ENCODE measurements around the gene WDR4. TPM values are rescaled to one million over a fixed set of nuclear protein-coding genes. Genes with fewer than 3 reads are reported as not detected.

Gene WDR4
- total RNA-seq, 1 experiment from 2014 or later = 35.3 TPM

- Histone ChIP-seq H3K9me3 (ENCODE audit: low read length) (no peaks in the 10 kb centered on the region), H4K20me1 (ENCODE audit: low read length) (peaks cover 76% of the 10 kb centered on the region), H3K79me2 (ENCODE audit: low read length) (peaks cover 95% of the 10 kb centered on the region), H3K27ac (ENCODE audit: low read length) (no peak overlapping the region), H3K9me2 (replicated peaks; ENCODE audit: low read length) (no peaks in the 10 kb centered on the region), H3K4me2 (ENCODE audit: low read length) (no peak overlapping the region), H3K4me3 (ENCODE audit: low read length) (no peak overlapping the region), H3K9ac (ENCODE audit: low read length) (no peak overlapping the region), H3K4me1 (ENCODE audit: insufficient read depth, low read length) (no peaks in the 10 kb centered on the region), H2AFZ (ENCODE audit: low read length) (no peak overlapping the region), H3F3A (ENCODE audit: low read length, unreplicated experiment) (no peaks in the 10 kb centered on the region), H3K36me3 (ENCODE audit: low read depth, low read length) (peaks cover 74% of the 10 kb centered on the region), H3K27me3 (ENCODE audit: low read length) (no peaks in the 10 kb centered on the region)
- intact Hi-C loops (cut with micrococcal nuclease) = no loop called here
- TF ChIP-seq EZH2 (IDR thresholded peaks at IDR 0.05; ENCODE audit: low read length, unreplicated experiment) (no peak), EZH2phosphoT487 (IDR thresholded peaks at IDR 0.05; ENCODE audit: borderline replicate concordance, low read length) (no peak)
- TF ChIP-seq, protein P1, sequence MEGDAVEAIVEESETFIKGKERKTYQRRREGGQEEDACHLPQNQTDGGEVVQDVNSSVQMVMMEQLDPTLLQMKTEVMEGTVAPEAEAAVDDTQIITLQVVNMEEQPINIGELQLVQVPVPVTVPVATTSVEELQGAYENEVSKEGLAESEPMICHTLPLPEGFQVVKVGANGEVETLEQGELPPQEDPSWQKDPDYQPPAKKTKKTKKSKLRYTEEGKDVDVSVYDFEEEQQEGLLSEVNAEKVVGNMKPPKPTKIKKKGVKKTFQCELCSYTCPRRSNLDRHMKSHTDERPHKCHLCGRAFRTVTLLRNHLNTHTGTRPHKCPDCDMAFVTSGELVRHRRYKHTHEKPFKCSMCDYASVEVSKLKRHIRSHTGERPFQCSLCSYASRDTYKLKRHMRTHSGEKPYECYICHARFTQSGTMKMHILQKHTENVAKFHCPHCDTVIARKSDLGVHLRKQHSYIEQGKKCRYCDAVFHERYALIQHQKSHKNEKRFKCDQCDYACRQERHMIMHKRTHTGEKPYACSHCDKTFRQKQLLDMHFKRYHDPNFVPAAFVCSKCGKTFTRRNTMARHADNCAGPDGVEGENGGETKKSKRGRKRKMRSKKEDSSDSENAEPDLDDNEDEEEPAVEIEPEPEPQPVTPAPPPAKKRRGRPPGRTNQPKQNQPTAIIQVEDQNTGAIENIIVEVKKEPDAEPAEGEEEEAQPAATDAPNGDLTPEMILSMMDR (conservative IDR thresholded peaks at IDR 0.05; ENCODE audit: low read depth, low read length) = no peak
- DNase-seq (no peak), ATAC-seq (no peak)
- BruUV-seq (replicated peaks) = no TSS peak
- ChIA-PET POLR2A (ENCODE audit: unreplicated experiment) (no interaction called here), CTCF (no interaction called here)
Measured at GRCh38 chr21:42864815-42865775, 14.2 kb downstream of the WDR4 start.

- H3K27ac ChIP-seq (ENCODE audit: low read length) = no peak overlapping the region
- intact Hi-C loops (cut with micrococcal nuclease) = no loop called here
- peaks cover 93% of the 10 kb centered on the region for H3K79me2 ChIP-seq (ENCODE audit: low read length)
- no peaks in the 10 kb centered on the region for H3F3A ChIP-seq (ENCODE audit: low read length, unreplicated experiment)
- DNase-seq = no peak
- H3K4me2 ChIP-seq (ENCODE audit: low read length) = no peak overlapping the region
- ChIA-PET CTCF (no interaction called here), POLR2A (ENCODE audit: unreplicated experiment) (no interaction called here)
- H3K9me3 ChIP-seq (ENCODE audit: low read length) = no peaks in the 10 kb centered on the region
- H3K9ac ChIP-seq (ENCODE audit: low read length) = no peak overlapping the region
- ATAC-seq = no peak
- no peak for TF ChIP-seq EZH2 (IDR thresholded peaks at IDR 0.05; ENCODE audit: low read length, unreplicated experiment)
- TF ChIP-seq, protein P1 (conservative IDR thresholded peaks at IDR 0.05; ENCODE audit: low read depth, low read length) = no peak
- TF ChIP-seq EZH2phosphoT487 (IDR thresholded peaks at IDR 0.05; ENCODE audit: borderline replicate concordance, low read length) = no peak
- no TSS peak for BruUV-seq (replicated peaks)
- no peaks in the 10 kb centered on the region for H3K27me3 ChIP-seq (ENCODE audit: low read length)
- H4K20me1 ChIP-seq (ENCODE audit: low read length) = peaks cover 80% of the 10 kb centered on the region
- no peaks in the 10 kb centered on the region for H3K4me1 ChIP-seq (ENCODE audit: insufficient read depth, low read length)
- no peaks in the 10 kb centered on the region for H3K9me2 ChIP-seq (replicated peaks; ENCODE audit: low read length)
- no peak overlapping the region for H2AFZ ChIP-seq (ENCODE audit: low read length)
- no peak overlapping the region for H3K4me3 ChIP-seq (ENCODE audit: low read length)
- peaks cover 72% of the 10 kb centered on the region for H3K36me3 ChIP-seq (ENCODE audit: low read depth, low read length)
Measured at GRCh38 chr21:42864286-42864685, 15.1 kb downstream of the WDR4 start.

DNA sequence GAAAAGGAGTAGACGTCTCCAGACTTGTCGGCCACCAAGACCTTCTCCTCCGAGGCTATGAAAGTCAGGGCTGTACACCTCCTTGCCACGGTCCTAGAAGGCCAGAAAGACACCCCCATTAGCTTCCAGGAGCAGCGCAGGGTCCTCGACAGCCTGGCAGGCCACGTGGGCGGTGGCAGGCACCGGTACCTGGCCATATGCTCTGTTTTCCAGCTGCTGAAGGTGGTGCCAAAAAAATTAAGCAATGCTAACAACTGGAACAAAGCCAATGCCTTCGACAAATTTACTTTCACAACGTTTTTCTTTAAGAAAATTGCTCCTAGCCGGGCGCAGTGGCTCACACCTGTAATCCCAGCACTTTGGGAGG lies 15.9 kb downstream of the WDR4 start:
- Histone ChIP-seq H3K27ac (ENCODE audit: low read length) (no peak overlapping the region), H3K79me2 (ENCODE audit: low read length) (peaks cover 90% of the 10 kb centered on the region), H3K36me3 (ENCODE audit: low read depth, low read length) (peaks cover 71% of the 10 kb centered on the region), H3K9me2 (replicated peaks; ENCODE audit: low read length) (no peaks in the 10 kb centered on the region), H3K4me1 (ENCODE audit: insufficient read depth, low read length) (no peaks in the 10 kb centered on the region), H3K4me3 (ENCODE audit: low read length) (no peak overlapping the region), H3K27me3 (ENCODE audit: low read length) (no peaks in the 10 kb centered on the region), H4K20me1 (ENCODE audit: low read length) (peaks cover 72% of the 10 kb centered on the region), H3F3A (ENCODE audit: low read length, unreplicated experiment) (no peaks in the 10 kb centered on the region), H3K4me2 (ENCODE audit: low read length) (no peak overlapping the region), H2AFZ (ENCODE audit: low read length) (no peak overlapping the region), H3K9ac (ENCODE audit: low read length) (no peak overlapping the region), H3K9me3 (ENCODE audit: low read length) (no peaks in the 10 kb centered on the region)
- DNase-seq (no peak), ATAC-seq (no peak)
- ChIA-PET POLR2A (ENCODE audit: unreplicated experiment) (no interaction called here), CTCF (no interaction called here)
- intact Hi-C loops (cut with micrococcal nuclease) = no loop called here
- no TSS peak for BruUV-seq (replicated peaks)
- TF ChIP-seq EZH2phosphoT487 (IDR thresholded peaks at IDR 0.05; ENCODE audit: borderline replicate concordance, low read length) (no peak), EZH2 (IDR thresholded peaks at IDR 0.05; ENCODE audit: low read length, unreplicated experiment) (no peak)
- TF ChIP-seq, protein P1 (conservative IDR thresholded peaks at IDR 0.05; ENCODE audit: low read depth, low read length) = no peak

All from PC-3 (cell line).